Ramos (cell line): ENCODE measurements around the gene ITPRID2.

Source experiments
- in situ Hi-C: fragments of 300-500 bp; cut with MboI; formaldehyde crosslinking; loops from one replicate; pipeline ENCODE4 v1.14.3; 2022; ENCODE audit warnings: low sequenced_read_pairs; ENCODE audit not compliant: unreplicated experiment

The ITPRID2 gene

GRCh38 chr2:181891258-181891965 is at the start of gene ITPRID2:
Gene ITPRID2, plus strand, starts transcription at chr2:181891730. Its CDS starts 337 bp downstream, at chr2:181892067.
- in situ Hi-C loops = no loop called here

GRCh38 chr2:181844551-181845290 is 46.8 kb upstream of the ITPRID2 start:
- in situ Hi-C loops = no loop called here

GRCh38 chr2:181846399-181847197 is 44.9 kb upstream of the ITPRID2 start:
- in situ Hi-C loops = no loop called here

GRCh38 chr2:181847198-181847556 is 44.4 kb upstream of the ITPRID2 start:
- in situ Hi-C loops = no loop called here

GRCh38 chr2:181847702-181848101 is 43.8 kb upstream of the ITPRID2 start:
- in situ Hi-C loops = no loop called here

- in situ Hi-C loops = no loop called here
Measured at GRCh38 chr2:181848261-181848886, 43.2 kb upstream of the ITPRID2 start.

- in situ Hi-C loops = no loop called here
Measured at GRCh38 chr2:181849601-181850000, 41.9 kb upstream of the ITPRID2 start.

- in situ Hi-C loops = no loop called here
Measured at GRCh38 chr2:181850936-181851560, 40.5 kb upstream of the ITPRID2 start.

GRCh38 chr2:181851726-181852125 is 39.8 kb upstream of the ITPRID2 start:
- in situ Hi-C loops = no loop called here

GRCh38 chr2:181853696-181854095 is 37.8 kb upstream of the ITPRID2 start:
- in situ Hi-C loops = no loop called here

GRCh38 chr2:181857483-181857882 is 34.0 kb upstream of the ITPRID2 start:
- in situ Hi-C loops = no loop called here

- in situ Hi-C loops = no loop called here
Measured at GRCh38 chr2:181858600-181858999, 32.9 kb upstream of the ITPRID2 start.

- in situ Hi-C loops = no loop called here
Measured at GRCh38 chr2:181859123-181859522, 32.4 kb upstream of the ITPRID2 start.

GRCh38 chr2:181859803-181860202 is 31.7 kb upstream of the ITPRID2 start:
- in situ Hi-C loops = no loop called here

GRCh38 chr2:181861379-181861778 is 30.2 kb upstream of the ITPRID2 start:
- in situ Hi-C loops = no loop called here

- in situ Hi-C loops = no loop called here
Measured at GRCh38 chr2:181862583-181863281, 28.8 kb upstream of the ITPRID2 start.

GRCh38 chr2:181872178-181872577 is 19.4 kb upstream of the ITPRID2 start:
- in situ Hi-C loops = no loop called here

- in situ Hi-C loops = no loop called here
Measured at GRCh38 chr2:181876614-181877063, 14.9 kb upstream of the ITPRID2 start.

GRCh38 chr2:181877181-181877664 is 14.3 kb upstream of the ITPRID2 start:
- in situ Hi-C loops = no loop called here
